ENCODE data around the gene ERMAP. TPM values are rescaled to one million over a fixed set of nuclear protein-coding genes. Genes with fewer than 3 reads are reported as not detected.
"Not testable (repeated sequence)": the region's sequence is repeated elsewhere in the genome, so short reads cannot be mapped to it uniquely, and the experiment has no call there.

The ERMAP gene
- polyA plus RNA-seq, 1 experiment = 24.4 TPM

DNA sequence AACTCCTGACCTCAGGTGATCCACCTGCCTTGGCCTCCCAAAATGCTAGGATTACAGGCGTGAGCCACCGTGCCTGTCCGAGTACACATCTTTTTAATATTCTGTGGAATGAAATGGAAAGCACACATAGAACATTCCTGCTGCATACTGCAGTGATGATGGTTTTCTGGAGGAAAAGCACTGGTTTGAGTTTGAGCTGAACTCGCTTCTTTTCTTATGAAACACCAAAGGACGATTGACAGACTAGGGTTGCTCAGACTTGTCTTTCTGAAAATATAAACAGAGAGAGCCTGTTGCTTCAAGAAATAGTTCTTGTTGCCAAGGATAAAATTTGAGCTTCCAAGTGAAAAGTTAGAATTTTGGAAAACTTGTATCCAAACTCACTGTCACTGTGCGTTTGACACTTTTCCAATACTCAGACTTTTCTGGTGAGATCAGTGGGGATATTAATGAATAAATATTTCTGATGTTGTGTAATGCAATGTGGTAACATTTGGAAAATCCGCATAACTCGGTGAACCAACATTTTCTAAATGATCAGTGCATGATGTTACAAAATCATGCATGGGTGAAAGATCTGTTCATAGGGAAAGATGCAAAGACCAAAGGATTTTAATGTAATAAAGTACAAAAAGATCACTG, 15.0 kb upstream of the ERMAP start:
- no peak for DNase-seq (ENCODE audit: low read depth)
- Histone ChIP-seq H3K4me3 (ENCODE audit: low read depth, low read length) (no peak overlapping the region), H3K27me3 (ENCODE audit: control insufficient read depth, insufficient read depth, low read length) (peaks cover 2% of the 10 kb centered on the region; the same call in 1 of the 2 replicates), H3K36me3 (ENCODE audit: control insufficient read depth, insufficient read depth, low read length) (no peaks in the 10 kb centered on the region; the same call in 1 of the 2 replicates)
- ChIA-PET POLR2A (no interaction called here), CTCF (interaction anchor here (2.1 kb wide), 1 partner anchor 9 kb away, joined by 6 read pairs; no protein-coding TSS in a partner anchor)
- TF ChIP-seq, protein P1, sequence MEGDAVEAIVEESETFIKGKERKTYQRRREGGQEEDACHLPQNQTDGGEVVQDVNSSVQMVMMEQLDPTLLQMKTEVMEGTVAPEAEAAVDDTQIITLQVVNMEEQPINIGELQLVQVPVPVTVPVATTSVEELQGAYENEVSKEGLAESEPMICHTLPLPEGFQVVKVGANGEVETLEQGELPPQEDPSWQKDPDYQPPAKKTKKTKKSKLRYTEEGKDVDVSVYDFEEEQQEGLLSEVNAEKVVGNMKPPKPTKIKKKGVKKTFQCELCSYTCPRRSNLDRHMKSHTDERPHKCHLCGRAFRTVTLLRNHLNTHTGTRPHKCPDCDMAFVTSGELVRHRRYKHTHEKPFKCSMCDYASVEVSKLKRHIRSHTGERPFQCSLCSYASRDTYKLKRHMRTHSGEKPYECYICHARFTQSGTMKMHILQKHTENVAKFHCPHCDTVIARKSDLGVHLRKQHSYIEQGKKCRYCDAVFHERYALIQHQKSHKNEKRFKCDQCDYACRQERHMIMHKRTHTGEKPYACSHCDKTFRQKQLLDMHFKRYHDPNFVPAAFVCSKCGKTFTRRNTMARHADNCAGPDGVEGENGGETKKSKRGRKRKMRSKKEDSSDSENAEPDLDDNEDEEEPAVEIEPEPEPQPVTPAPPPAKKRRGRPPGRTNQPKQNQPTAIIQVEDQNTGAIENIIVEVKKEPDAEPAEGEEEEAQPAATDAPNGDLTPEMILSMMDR (IDR thresholded peaks at IDR 0.05; ENCODE audit: insufficient read depth, low read depth, low read length) = no peak

DNA sequence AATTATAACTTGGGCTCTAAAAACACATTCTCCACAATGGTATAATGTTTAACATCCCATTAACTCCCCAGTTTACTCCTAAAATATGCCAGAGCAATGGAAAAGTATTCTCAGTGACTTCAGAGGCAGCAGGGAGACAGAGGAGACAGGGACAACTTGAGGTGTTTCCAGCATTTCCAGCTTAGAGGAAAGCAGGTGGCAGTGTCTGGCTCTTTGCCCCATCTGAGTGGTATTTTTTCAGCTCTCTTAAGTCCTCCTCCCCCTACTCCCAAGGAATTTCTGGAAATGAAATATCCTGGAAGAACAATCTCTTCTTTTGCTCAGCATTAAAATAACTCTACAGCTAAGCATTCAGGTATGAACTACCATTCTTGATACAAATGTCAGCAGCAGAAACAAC, 10.8 kb upstream of the ERMAP start:
- CTCF ChIA-PET = interaction anchor here (1.6 kb wide), 1 partner anchor 28 kb away, joined by 4 read pairs; no protein-coding TSS in a partner anchor

DNA sequence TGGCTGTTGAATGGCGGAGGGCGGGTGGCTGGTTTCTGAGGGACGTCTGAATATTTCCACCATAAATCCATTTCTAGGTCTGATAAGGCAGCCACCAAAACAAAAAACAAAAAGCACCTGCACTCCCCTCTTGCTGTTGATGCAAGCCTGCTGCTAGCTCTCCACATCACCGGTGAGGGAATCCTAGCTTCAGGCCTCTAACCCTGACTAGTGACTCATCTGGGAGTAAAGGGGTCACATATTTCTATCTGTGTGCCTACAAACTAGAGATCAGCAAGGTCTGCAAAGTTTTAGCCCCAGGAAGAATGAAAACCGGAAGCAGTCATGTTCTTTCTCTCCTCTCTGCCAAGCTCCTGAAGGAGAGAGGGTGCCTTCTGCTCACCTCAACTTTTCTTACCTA, 10.3 kb upstream of the ERMAP start:
- TF ChIP-seq, protein P1 (IDR thresholded peaks at IDR 0.05; ENCODE audit: insufficient read depth, low read depth, low read length) = no peak
- Histone ChIP-seq H3K4me3 (ENCODE audit: low read depth, low read length) (no peak overlapping the region), H3K36me3 (ENCODE audit: control insufficient read depth, insufficient read depth, low read length) (no peaks in the 10 kb centered on the region; the same call in 1 of the 2 replicates), H3K27me3 (ENCODE audit: control insufficient read depth, insufficient read depth, low read length) (no peaks in the 10 kb centered on the region)
- ChIA-PET POLR2A (interaction anchor here (0.6 kb wide), 1 partner anchor 46 kb away, joined by 3 read pairs; no protein-coding TSS in a partner anchor), CTCF (interaction anchor here (1.3 to 1.8 kb wide), 3 partner anchors 10 to 106 kb away, joined by 3 to 6 read pairs (median 4); partner anchors contain the start of gene ERMAP)
- no peak for DNase-seq (ENCODE audit: low read depth)

More for the DNA sequence above, 10.8 kb upstream of the ERMAP start:
- no peaks in the 10 kb centered on the region for H3K27me3 ChIP-seq (ENCODE audit: control insufficient read depth, insufficient read depth, low read length)
- POLR2A ChIA-PET = interaction anchor here (0.6 kb wide), 1 partner anchor 47 kb away, joined by 3 read pairs; no protein-coding TSS in a partner anchor
- no peak for DNase-seq (ENCODE audit: low read depth)
- TF ChIP-seq, protein P1 (IDR thresholded peaks at IDR 0.05; ENCODE audit: insufficient read depth, low read depth, low read length) = no peak
- no peak overlapping the region for H3K4me3 ChIP-seq (ENCODE audit: low read depth, low read length)
- H3K36me3 ChIP-seq (ENCODE audit: control insufficient read depth, insufficient read depth, low read length) = no peaks in the 10 kb centered on the region; the same call in 1 of the 2 replicates

DNA sequence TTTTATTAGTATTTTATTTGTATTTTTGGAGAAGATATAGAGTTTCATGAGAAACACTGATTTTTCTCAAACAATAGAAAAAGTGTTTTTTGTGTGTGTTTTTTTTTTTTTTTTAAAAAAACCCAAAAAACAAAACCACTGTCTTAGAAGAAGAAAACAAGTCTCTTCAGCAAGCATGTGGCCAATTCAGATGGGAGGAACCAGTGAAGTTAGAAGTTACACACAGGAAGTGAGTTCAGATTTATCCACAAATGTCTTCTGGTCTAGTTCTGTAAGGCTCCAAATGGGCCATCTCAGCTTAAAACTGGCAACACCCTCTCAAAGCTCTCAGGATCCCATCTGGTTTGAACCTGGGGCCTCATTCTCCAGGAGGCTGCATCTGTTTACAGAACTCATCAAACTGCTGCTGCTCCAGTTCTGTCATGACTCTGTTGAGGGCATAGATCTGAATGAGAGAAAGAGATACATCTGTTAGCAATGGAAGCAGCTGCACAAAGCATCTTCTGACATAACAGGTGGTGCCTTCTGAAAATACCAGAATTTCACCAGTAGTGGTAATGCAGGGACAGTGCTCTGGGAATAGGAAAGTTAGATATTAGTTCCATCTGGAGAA, 9.8 kb upstream of the ERMAP start:
- TF ChIP-seq, protein P1 (IDR thresholded peaks at IDR 0.05; ENCODE audit: insufficient read depth, low read depth, low read length) = no peak
- ChIA-PET CTCF (interaction anchor here (1.3 to 1.8 kb wide), 2 partner anchors 9 to 106 kb away, joined by 3 to 6 read pairs; partner anchors contain the start of gene ERMAP), POLR2A (no interaction called here)
- H3K36me3 ChIP-seq (ENCODE audit: control insufficient read depth, insufficient read depth, low read length) = no peaks in the 10 kb centered on the region; the same call in 1 of the 2 replicates
- H3K4me3 ChIP-seq (ENCODE audit: low read depth, low read length) = no peak overlapping the region
- DNase-seq (ENCODE audit: low read depth) = no peak
- H3K27me3 ChIP-seq (ENCODE audit: control insufficient read depth, insufficient read depth, low read length) = no peaks in the 10 kb centered on the region

DNA sequence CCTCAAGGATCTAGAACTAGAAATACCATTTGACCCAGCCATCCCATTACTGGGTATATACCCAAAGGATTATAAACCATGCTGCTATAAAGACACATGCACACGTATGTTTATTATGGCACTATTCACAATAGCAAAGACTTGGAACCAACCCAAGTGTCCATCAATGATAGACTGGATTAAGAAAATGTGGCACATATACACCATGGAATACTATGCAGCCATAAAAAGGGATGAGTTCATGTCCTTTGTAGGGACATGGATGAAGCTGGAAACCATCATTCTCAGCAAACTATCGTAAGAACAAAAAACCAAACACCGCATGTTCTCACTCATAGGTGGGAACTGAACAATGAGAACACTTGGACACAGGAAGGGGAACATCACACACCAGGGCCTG, 2.1 kb upstream of the ERMAP start:
- H3K36me3 ChIP-seq (ENCODE audit: control insufficient read depth, insufficient read depth, low read length); DNase-seq (ENCODE audit: low read depth); POLR2A ChIA-PET; H3K4me3 ChIP-seq (ENCODE audit: low read depth, low read length); CTCF ChIA-PET; H3K27me3 ChIP-seq (ENCODE audit: control insufficient read depth, insufficient read depth, low read length): not testable (repeated sequence)

Measured in BJ (cell line).